Activated naive CD4-positive, alpha-beta T cell treated with anti-CD3 and anti-CD28 coated beads for 36 hours (primary cell): ENCODE data around the gene SEC14L6. TPM values are rescaled to one million over a fixed set of nuclear protein-coding genes. Genes with fewer than 3 reads are reported as not detected.

ENCODE experiments used
- CTCF ChIA-PET: fragments of 350-600 bp; sonication (Branson Sonifier 250); formaldehyde crosslinking; loops from one replicate; lab custom pipeline; 2021; ENCODE audit warnings: antibody characterized with exemption; lab: Charles Lee
- DNase-seq: peaks from one replicate; pipeline ENCODE4 v3.0.0-alpha.2; 2020
- H3K27ac Mint-ChIP-seq: one replicate; pipeline ENCODE4 v1.8.0; 2021; ENCODE audit warnings: mild to moderate bottlenecking, mixed read lengths
- H3K27me3 Mint-ChIP-seq: one replicate; pipeline ENCODE4 v1.8.0; 2021; ENCODE audit warnings: low read depth, mixed read lengths
- H3K36me3 Mint-ChIP-seq: one replicate; pipeline ENCODE4 v1.8.0; 2021; ENCODE audit warnings: low read depth, mixed read lengths
- H3K4me1 Mint-ChIP-seq: one replicate; pipeline ENCODE4 v1.8.0; 2021; ENCODE audit warnings: low read depth, mixed read lengths
- H3K4me3 Mint-ChIP-seq: one replicate; pipeline ENCODE4 v1.8.0; 2021; ENCODE audit warnings: mild to moderate bottlenecking, moderate library complexity, mixed read lengths
- H3K9me3 Mint-ChIP-seq: one replicate; pipeline ENCODE4 v1.8.0; 2021; ENCODE audit warnings: mixed read lengths
- intact Hi-C: fragments of 100-400 bp; cut with micrococcal nuclease; formaldehyde crosslinking; loops from one replicate; pipeline ENCODE4 v1.15.1; 2023
- total RNA-seq, 2 experiments: library from RNA; stranded (reverse); gene quantifications; one replicate each; pipeline ENCODE4 v1.2.3, GENCODE V29; 2021

SEC14L6 gene
- total RNA-seq, 2 experiments from 2014 or later: not detected

- Mint-ChIP-seq H3K9me3 (no peaks in the 10 kb centered on the region), H3K27me3 (peaks cover 14% of the 10 kb centered on the region)
- intact Hi-C loops: no loop called here
These were observed 45.9 kb downstream of the SEC14L6 start for GRCh38 chr22:30500628-30501027.

GRCh38 chr22:30497466-30498150 is 48.9 kb downstream of the SEC14L6 start:
- Mint-ChIP-seq H3K27me3 (peaks cover 7% of the 10 kb centered on the region), H3K4me3 (no peak overlapping the region), H3K9me3 (no peaks in the 10 kb centered on the region), H3K27ac (no peak overlapping the region), H3K36me3 (no peaks in the 10 kb centered on the region), H3K4me1 (no peaks in the 10 kb centered on the region)
- CTCF ChIA-PET: no interaction called here
- intact Hi-C loops: no loop called here
- no peak for DNase-seq

More at GRCh38 chr22:30500628-30501027, 45.9 kb downstream of the SEC14L6 start:
- no peak overlapping the region for H3K27ac Mint-ChIP-seq
- H3K4me1 Mint-ChIP-seq: no peaks in the 10 kb centered on the region
- no peaks in the 10 kb centered on the region for H3K36me3 Mint-ChIP-seq
- CTCF ChIA-PET: no interaction called here
- DNase-seq: no peak
- no peak overlapping the region for H3K4me3 Mint-ChIP-seq

- no peaks in the 10 kb centered on the region for H3K4me1 Mint-ChIP-seq
These were observed 51.3 kb downstream of the SEC14L6 start for GRCh38 chr22:30495041-30495784.

GRCh38 chr22:30492144-30492543 is 54.4 kb downstream of the SEC14L6 start:
- H3K4me1 Mint-ChIP-seq: no peaks in the 10 kb centered on the region
- no peak overlapping the region for H3K27ac Mint-ChIP-seq
- no peaks in the 10 kb centered on the region for H3K36me3 Mint-ChIP-seq
- intact Hi-C loops: no loop called here
- peaks cover 4% of the 10 kb centered on the region for H3K27me3 Mint-ChIP-seq
- DNase-seq: no peak
- CTCF ChIA-PET: interaction anchor here (1.0 kb wide), 1 partner anchor 64 kb away, joined by 3 read pairs; no protein-coding TSS in a partner anchor
- no peaks in the 10 kb centered on the region for H3K9me3 Mint-ChIP-seq
- no peak overlapping the region for H3K4me3 Mint-ChIP-seq

More at GRCh38 chr22:30495041-30495784, 51.3 kb downstream of the SEC14L6 start:
- no peak for DNase-seq
- Mint-ChIP-seq H3K9me3 (no peaks in the 10 kb centered on the region), H3K36me3 (no peaks in the 10 kb centered on the region), H3K27me3 (peaks cover 4% of the 10 kb centered on the region), H3K27ac (no peak overlapping the region), H3K4me3 (no peak overlapping the region)
- intact Hi-C loops: no loop called here
- CTCF ChIA-PET: interaction anchor here (1.3 kb wide), 1 partner anchor 9 kb away, joined by 4 read pairs; no protein-coding TSS in a partner anchor

- H3K4me3 Mint-ChIP-seq: no peak overlapping the region
- peaks cover 4% of the 10 kb centered on the region for H3K27me3 Mint-ChIP-seq
- CTCF ChIA-PET: interaction anchor here (1.0 to 1.8 kb wide), 3 partner anchors 45 to 99 kb away, joined by 3 to 5 read pairs (median 3); no protein-coding TSS in a partner anchor
- intact Hi-C loops: no loop called here
- no peaks in the 10 kb centered on the region for H3K4me1 Mint-ChIP-seq
- no peak for DNase-seq
- no peaks in the 10 kb centered on the region for H3K36me3 Mint-ChIP-seq
- H3K27ac Mint-ChIP-seq: no peak overlapping the region
- no peaks in the 10 kb centered on the region for H3K9me3 Mint-ChIP-seq
These were observed 55.2 kb downstream of the SEC14L6 start for GRCh38 chr22:30491381-30491780.

- no peak for DNase-seq
- Mint-ChIP-seq H3K27me3 (peaks cover 4% of the 10 kb centered on the region), H3K27ac (no peak overlapping the region), H3K36me3 (no peaks in the 10 kb centered on the region), H3K4me3 (no peak overlapping the region), H3K4me1 (no peaks in the 10 kb centered on the region), H3K9me3 (no peaks in the 10 kb centered on the region)
- intact Hi-C loops: no loop called here
- CTCF ChIA-PET: interaction anchor here (0.8 to 1.8 kb wide), 3 partner anchors 44 to 98 kb away, joined by 3 to 5 read pairs (median 3); no protein-coding TSS in a partner anchor
These were observed 56.1 kb downstream of the SEC14L6 start for GRCh38 chr22:30490399-30490798.

- no peak overlapping the region for H3K27ac Mint-ChIP-seq
- no peaks in the 10 kb centered on the region for H3K4me1 Mint-ChIP-seq
- no peak overlapping the region for H3K4me3 Mint-ChIP-seq
- no peak for DNase-seq
- no peaks in the 10 kb centered on the region for H3K9me3 Mint-ChIP-seq
- intact Hi-C loops: no loop called here
- no peaks in the 10 kb centered on the region for H3K36me3 Mint-ChIP-seq
- no peaks in the 10 kb centered on the region for H3K27me3 Mint-ChIP-seq
- CTCF ChIA-PET: interaction anchor here (1.6 to 5.8 kb wide), 2 partner anchors 42 to 98 kb away, joined by 5 to 73 read pairs; partner anchors contain the start of gene RNF215
These were observed 58.4 kb downstream of the SEC14L6 start for GRCh38 chr22:30488121-30488520.

- intact Hi-C loops: no loop called here
These were observed 59.9 kb downstream of the SEC14L6 start for GRCh38 chr22:30486661-30487115.

GRCh38 chr22:30486118-30486517 is 60.4 kb downstream of the SEC14L6 start:
- no peaks in the 10 kb centered on the region for H3K4me1 Mint-ChIP-seq
- no peaks in the 10 kb centered on the region for H3K36me3 Mint-ChIP-seq
- no peaks in the 10 kb centered on the region for H3K9me3 Mint-ChIP-seq
- intact Hi-C loops: no loop called here
- CTCF ChIA-PET: interaction anchor here (0.6 to 5.8 kb wide), 15 partner anchors 9 to 199 kb away, joined by 3 to 73 read pairs (median 4); partner anchors contain the start of genes RNF215 and SEC14L2
- H3K27me3 Mint-ChIP-seq: no peaks in the 10 kb centered on the region
- no peak for DNase-seq
- H3K4me3 Mint-ChIP-seq: no peak overlapping the region
- H3K27ac Mint-ChIP-seq: no peak overlapping the region

More at GRCh38 chr22:30486661-30487115, 59.9 kb downstream of the SEC14L6 start:
- H3K27ac Mint-ChIP-seq: no peak overlapping the region
- H3K27me3 Mint-ChIP-seq: no peaks in the 10 kb centered on the region
- H3K36me3 Mint-ChIP-seq: no peaks in the 10 kb centered on the region
- CTCF ChIA-PET: interaction anchor here (1.0 to 5.8 kb wide), 7 partner anchors 9 to 199 kb away, joined by 3 to 73 read pairs (median 4); partner anchors contain the start of gene RNF215
- H3K9me3 Mint-ChIP-seq: no peaks in the 10 kb centered on the region
- no peak overlapping the region for H3K4me3 Mint-ChIP-seq
- DNase-seq: no peak
- H3K4me1 Mint-ChIP-seq: no peaks in the 10 kb centered on the region

- intact Hi-C loops: loop anchor here (1.0 kb wide), 3 partner anchors 40 to 198 kb away; no protein-coding TSS in a partner anchor
- H3K27ac Mint-ChIP-seq: no peak overlapping the region
- H3K4me1 Mint-ChIP-seq: no peaks in the 10 kb centered on the region
- peak; percentile 81 for DNase-seq
- no peak overlapping the region for H3K4me3 Mint-ChIP-seq
- CTCF ChIA-PET: interaction anchor here (0.6 to 5.8 kb wide), 16 partner anchors 8 to 198 kb away, joined by 3 to 73 read pairs (median 4); partner anchors contain the start of genes CASTOR1, RNF215 and SEC14L2
- H3K9me3 Mint-ChIP-seq: no peaks in the 10 kb centered on the region
- H3K27me3 Mint-ChIP-seq: no peaks in the 10 kb centered on the region
- H3K36me3 Mint-ChIP-seq: no peaks in the 10 kb centered on the region
These were observed 61.1 kb downstream of the SEC14L6 start for GRCh38 chr22:30485362-30485988.

GRCh38 chr22:30483169-30483568 is 63.4 kb downstream of the SEC14L6 start:
- CTCF ChIA-PET: interaction anchor here (1.0 to 5.8 kb wide), 3 partner anchors 38 to 195 kb away, joined by 3 to 73 read pairs (median 31); partner anchors contain the start of gene RNF215
- Mint-ChIP-seq H3K4me3 (no peak overlapping the region), H3K4me1 (no peaks in the 10 kb centered on the region), H3K36me3 (no peaks in the 10 kb centered on the region), H3K27me3 (no peaks in the 10 kb centered on the region), H3K27ac (no peak overlapping the region), H3K9me3 (no peaks in the 10 kb centered on the region)
- no peak for DNase-seq
- intact Hi-C loops: no loop called here
